ENCODE measurements around the gene GCSH. TPM values are rescaled to one million over a fixed set of nuclear protein-coding genes. Genes with fewer than 3 reads are reported as not detected.

Gene GCSH
- polyA plus RNA-seq, 1 donor from 2014 or later = 81.8 TPM

DNA sequence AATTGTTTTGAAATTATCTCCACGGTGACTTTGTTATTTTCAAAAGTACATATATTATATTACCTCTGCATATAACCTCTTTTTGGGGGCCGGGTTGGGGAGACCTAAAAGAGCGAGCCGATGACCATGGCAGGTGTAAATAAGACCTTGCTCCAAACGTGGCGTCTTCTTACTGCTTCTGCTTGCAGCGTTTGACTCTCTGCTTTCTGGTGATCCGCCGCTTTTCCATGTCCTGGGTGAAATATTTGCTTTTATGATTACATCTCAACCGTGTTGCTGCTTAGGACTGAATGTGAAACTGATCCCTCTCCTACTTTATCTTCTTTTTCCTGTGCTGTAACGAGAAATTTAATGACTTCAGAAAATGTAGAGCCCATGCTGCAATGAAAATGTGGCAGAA lies 42.4 kb downstream of the GCSH start:
- Histone ChIP-seq H3K79me2 (replicated peaks; ENCODE audit: insufficient read depth, low read length) (no peaks in the 10 kb centered on the region), H2AFZ (ENCODE audit: low read depth, low read length) (no peak overlapping the region), H3K27me3 (ENCODE audit: insufficient read depth, low read depth, low read length) (no peaks in the 10 kb centered on the region), H3K9ac (ENCODE audit: low read length) (no peak overlapping the region), H3F3A (ENCODE audit: insufficient read depth, low read length, poor library complexity, severe bottlenecking) (no peaks in the 10 kb centered on the region), H3K4me2 (ENCODE audit: low read length) (no peak overlapping the region), H3K9me2 (ENCODE audit: insufficient read depth, low read length) (no peaks in the 10 kb centered on the region), H3K27ac (ENCODE audit: low read length) (no peak overlapping the region), H3K36me3 (ENCODE audit: insufficient read depth, low read length) (no peaks in the 10 kb centered on the region), H3K4me3 (ENCODE audit: low read length) (no peak overlapping the region), H3K9me3 (ENCODE audit: low read length) (no peaks in the 10 kb centered on the region), H4K20me1 (ENCODE audit: insufficient read depth) (no peaks in the 10 kb centered on the region)
- TF ChIP-seq, protein P1, sequence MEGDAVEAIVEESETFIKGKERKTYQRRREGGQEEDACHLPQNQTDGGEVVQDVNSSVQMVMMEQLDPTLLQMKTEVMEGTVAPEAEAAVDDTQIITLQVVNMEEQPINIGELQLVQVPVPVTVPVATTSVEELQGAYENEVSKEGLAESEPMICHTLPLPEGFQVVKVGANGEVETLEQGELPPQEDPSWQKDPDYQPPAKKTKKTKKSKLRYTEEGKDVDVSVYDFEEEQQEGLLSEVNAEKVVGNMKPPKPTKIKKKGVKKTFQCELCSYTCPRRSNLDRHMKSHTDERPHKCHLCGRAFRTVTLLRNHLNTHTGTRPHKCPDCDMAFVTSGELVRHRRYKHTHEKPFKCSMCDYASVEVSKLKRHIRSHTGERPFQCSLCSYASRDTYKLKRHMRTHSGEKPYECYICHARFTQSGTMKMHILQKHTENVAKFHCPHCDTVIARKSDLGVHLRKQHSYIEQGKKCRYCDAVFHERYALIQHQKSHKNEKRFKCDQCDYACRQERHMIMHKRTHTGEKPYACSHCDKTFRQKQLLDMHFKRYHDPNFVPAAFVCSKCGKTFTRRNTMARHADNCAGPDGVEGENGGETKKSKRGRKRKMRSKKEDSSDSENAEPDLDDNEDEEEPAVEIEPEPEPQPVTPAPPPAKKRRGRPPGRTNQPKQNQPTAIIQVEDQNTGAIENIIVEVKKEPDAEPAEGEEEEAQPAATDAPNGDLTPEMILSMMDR (IDR thresholded peaks at IDR 0.05; ENCODE audit: poor library complexity, severe bottlenecking) = no peak
- TF ChIP-seq EZH2 (IDR thresholded peaks at IDR 0.05; ENCODE audit: borderline replicate concordance, insufficient read depth, low read length, poor library complexity, severe bottlenecking) (no peak), SMC3 (conservative IDR thresholded peaks at IDR 0.05; ENCODE audit: poor library complexity) (no peak), RAD21 (conservative IDR thresholded peaks at IDR 0.05) (no peak), MXI1 (conservative IDR thresholded peaks at IDR 0.05; ENCODE audit: poor library complexity, severe bottlenecking) (no peak), POLR2AphosphoS5 (IDR thresholded peaks at IDR 0.05) (no peak)
- TF ChIP-seq, protein P2, sequence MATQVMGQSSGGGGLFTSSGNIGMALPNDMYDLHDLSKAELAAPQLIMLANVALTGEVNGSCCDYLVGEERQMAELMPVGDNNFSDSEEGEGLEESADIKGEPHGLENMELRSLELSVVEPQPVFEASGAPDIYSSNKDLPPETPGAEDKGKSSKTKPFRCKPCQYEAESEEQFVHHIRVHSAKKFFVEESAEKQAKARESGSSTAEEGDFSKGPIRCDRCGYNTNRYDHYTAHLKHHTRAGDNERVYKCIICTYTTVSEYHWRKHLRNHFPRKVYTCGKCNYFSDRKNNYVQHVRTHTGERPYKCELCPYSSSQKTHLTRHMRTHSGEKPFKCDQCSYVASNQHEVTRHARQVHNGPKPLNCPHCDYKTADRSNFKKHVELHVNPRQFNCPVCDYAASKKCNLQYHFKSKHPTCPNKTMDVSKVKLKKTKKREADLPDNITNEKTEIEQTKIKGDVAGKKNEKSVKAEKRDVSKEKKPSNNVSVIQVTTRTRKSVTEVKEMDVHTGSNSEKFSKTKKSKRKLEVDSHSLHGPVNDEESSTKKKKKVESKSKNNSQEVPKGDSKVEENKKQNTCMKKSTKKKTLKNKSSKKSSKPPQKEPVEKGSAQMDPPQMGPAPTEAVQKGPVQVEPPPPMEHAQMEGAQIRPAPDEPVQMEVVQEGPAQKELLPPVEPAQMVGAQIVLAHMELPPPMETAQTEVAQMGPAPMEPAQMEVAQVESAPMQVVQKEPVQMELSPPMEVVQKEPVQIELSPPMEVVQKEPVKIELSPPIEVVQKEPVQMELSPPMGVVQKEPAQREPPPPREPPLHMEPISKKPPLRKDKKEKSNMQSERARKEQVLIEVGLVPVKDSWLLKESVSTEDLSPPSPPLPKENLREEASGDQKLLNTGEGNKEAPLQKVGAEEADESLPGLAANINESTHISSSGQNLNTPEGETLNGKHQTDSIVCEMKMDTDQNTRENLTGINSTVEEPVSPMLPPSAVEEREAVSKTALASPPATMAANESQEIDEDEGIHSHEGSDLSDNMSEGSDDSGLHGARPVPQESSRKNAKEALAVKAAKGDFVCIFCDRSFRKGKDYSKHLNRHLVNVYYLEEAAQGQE (IDR thresholded peaks at IDR 0.05; ENCODE audit: borderline replicate concordance) = no peak

DNA sequence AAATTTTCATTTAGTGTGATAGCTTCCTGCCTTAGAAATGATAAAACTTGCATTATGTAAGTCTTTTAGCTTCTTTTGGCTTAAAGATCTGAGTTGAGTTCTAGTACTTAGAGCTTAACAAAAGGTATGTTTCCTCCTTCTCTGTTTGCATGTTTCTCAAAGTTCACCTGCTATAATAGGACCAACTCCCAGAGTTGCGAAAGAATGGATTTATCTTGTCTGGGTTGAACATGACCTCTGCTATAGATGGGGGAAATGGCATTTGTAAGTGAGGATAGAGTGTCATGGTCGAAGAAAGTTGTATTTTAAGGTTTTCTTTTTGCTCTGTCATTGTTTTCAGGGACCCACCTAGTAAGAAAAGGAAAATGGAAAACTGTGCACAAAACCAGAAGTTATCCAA lies 53.4 kb downstream of the GCSH start:
- no peak overlapping the region for H3K27ac ChIP-seq (ENCODE audit: low read length)
- no peaks in the 10 kb centered on the region for H4K20me1 ChIP-seq (ENCODE audit: insufficient read depth)
- H3K4me2 ChIP-seq (ENCODE audit: low read length) = no peak overlapping the region
- H3K79me2 ChIP-seq (replicated peaks; ENCODE audit: insufficient read depth, low read length) = peaks cover 29% of the 10 kb centered on the region
- no peak overlapping the region for H2AFZ ChIP-seq (ENCODE audit: low read depth, low read length)
- no peaks in the 10 kb centered on the region for H3F3A ChIP-seq (ENCODE audit: insufficient read depth, low read length, poor library complexity, severe bottlenecking)
- H3K9me2 ChIP-seq (ENCODE audit: insufficient read depth, low read length) = no peaks in the 10 kb centered on the region
- H3K9me3 ChIP-seq (ENCODE audit: low read length) = no peaks in the 10 kb centered on the region
- no peaks in the 10 kb centered on the region for H3K27me3 ChIP-seq (ENCODE audit: insufficient read depth, low read depth, low read length)
- H3K36me3 ChIP-seq (ENCODE audit: insufficient read depth, low read length) = peaks cover 16% of the 10 kb centered on the region
- no peak overlapping the region for H3K9ac ChIP-seq (ENCODE audit: low read length)
- TF ChIP-seq EP300 (conservative IDR thresholded peaks at IDR 0.05; ENCODE audit: poor library complexity, severe bottlenecking) (no peak), EZH2 (IDR thresholded peaks at IDR 0.05; ENCODE audit: borderline replicate concordance, insufficient read depth, low read length, poor library complexity, severe bottlenecking) (no peak), POLR2AphosphoS5 (IDR thresholded peaks at IDR 0.05) (no peak)
- TF ChIP-seq, protein P2 (IDR thresholded peaks at IDR 0.05; ENCODE audit: borderline replicate concordance) = no peak
- no peak overlapping the region for H3K4me3 ChIP-seq (ENCODE audit: low read length)
